Naive thymus-derived CD4-positive, alpha-beta T cell (primary cell): ENCODE measurements around the gene GAMT. TPM values are rescaled to one million over a fixed set of nuclear protein-coding genes. Genes with fewer than 3 reads are reported as not detected.

Source experiments
- ATAC-seq: fragments of 150-1000 bp; cut with Tn5 transposase; 2 replicates; pipeline ENCODE4 v1.10.0; 2021; ENCODE audit warnings: mild to moderate bottlenecking, moderate library complexity
- CTCF ChIA-PET: fragments of 350-600 bp; sonication (Branson Sonifier 250); formaldehyde crosslinking; loops from one replicate; lab custom pipeline; 2021; ENCODE audit warnings: antibody characterized with exemption; lab: Charles Lee
- POLR2A ChIA-PET: fragments of 350-600 bp; sonication (Branson Sonifier 250); formaldehyde crosslinking; loops from one replicate; lab custom pipeline; 2021; ENCODE audit warnings: antibody characterized with exemption, inconsistent platforms; lab: Charles Lee
- DNase-seq, 9 donors: peaks; one replicate each; pipeline versions ENCODE4 v3.0.0 to v3.0.0-alpha.2; 2020 to 2022; ENCODE audit warnings: mixed read lengths in 1 of 9
- H3K27ac ChIP-seq: one replicate; pipeline ENCODE4 v1.7.0; 2013; ENCODE audit warnings: mild to moderate bottlenecking, low read depth, low read length, moderate library complexity
- H3K27me3 ChIP-seq, 2 donors: one replicate each; pipeline ENCODE4 v1.7.0; 2013; ENCODE audit warnings: low read length in 2 of 2, mild to moderate bottlenecking in 2 of 2, moderate library complexity in 2 of 2; ENCODE audit not compliant: control insufficient read depth in 2 of 2, insufficient read depth in 2 of 2
- H3K36me3 ChIP-seq, 3 experiments: 1 replicate in 2 of 3; 2 replicates in 1 of 3; pipeline ENCODE4 v1.7.0; 2013; ENCODE audit warnings: low read length in 3 of 3, mild to moderate bottlenecking in 3 of 3, moderate library complexity in 1 of 3; ENCODE audit not compliant: insufficient read depth in 3 of 3, control insufficient read depth in 2 of 3
- H3K4me1 ChIP-seq, 2 donors: one replicate each; pipeline ENCODE4 v1.7.0; 2013; ENCODE audit warnings: low read length in 2 of 2, mild to moderate bottlenecking in 2 of 2, moderate library complexity in 1 of 2; ENCODE audit not compliant: control insufficient read depth in 2 of 2, insufficient read depth in 2 of 2
- H3K4me3 ChIP-seq: 2 replicates; pipeline ENCODE4 v1.7.0; 2013; ENCODE audit warnings: mild to moderate bottlenecking, low read length
- H3K9me3 ChIP-seq, 3 experiments: 1 replicate in 2 of 3; 2 replicates in 1 of 3; pipeline ENCODE4 v1.7.0; 2013; ENCODE audit warnings: low read length in 3 of 3; ENCODE audit not compliant: control insufficient read depth in 2 of 3
- H3K27ac Mint-ChIP-seq, 9 donors: one replicate each; pipeline ENCODE4 v1.8.0; 2020 to 2022; ENCODE audit warnings: mixed read lengths in 9 of 9, mild to moderate bottlenecking in 8 of 9, moderate library complexity in 5 of 9, inconsistent platforms in 2 of 9
- H3K27me3 Mint-ChIP-seq, 5 donors: one replicate each; pipeline ENCODE4 v1.8.0; 2021 to 2022; ENCODE audit warnings: mixed read lengths in 5 of 5, mild to moderate bottlenecking in 1 of 5
- H3K36me3 Mint-ChIP-seq, 5 donors: one replicate each; pipeline ENCODE4 v1.8.0; 2020 to 2022; ENCODE audit warnings: mixed read lengths in 5 of 5, mild to moderate bottlenecking in 3 of 5, inconsistent platforms in 1 of 5
- H3K4me1 Mint-ChIP-seq, 7 donors: one replicate each; pipeline ENCODE4 v1.8.0; 2020 to 2022; ENCODE audit warnings: mixed read lengths in 7 of 7, mild to moderate bottlenecking in 3 of 7, inconsistent platforms in 1 of 7
- H3K4me3 Mint-ChIP-seq, 10 donors: one replicate each; pipeline ENCODE4 v1.8.0; 2020 to 2022; ENCODE audit warnings: mild to moderate bottlenecking in 10 of 10, mixed read lengths in 10 of 10, moderate library complexity in 6 of 10, inconsistent platforms in 2 of 10
- H3K9me3 Mint-ChIP-seq, 11 donors: one replicate each; pipeline ENCODE4 v1.8.0; 2020 to 2022; ENCODE audit warnings: mixed read lengths in 11 of 11, mild to moderate bottlenecking in 4 of 11, inconsistent platforms in 1 of 11, moderate library complexity in 1 of 11
- intact Hi-C, 2 donors: fragments of 100-400 bp; cut with micrococcal nuclease; formaldehyde crosslinking; loops; one replicate each; pipeline ENCODE4 v1.15.1; 2023
- polyA plus RNA-seq, 2 donors: library from polyadenylated mRNA; unstranded; fragments of 300-500 nt; fragmentation: Illumina TruSeq; gene quantifications; one replicate each; pipeline ENCODE4 v1.2.3, GENCODE V29; 2021
- total RNA-seq, 6 experiments: library from RNA in 5 of 6; stranded (reverse) in 5 of 6; gene quantifications; 1 replicate in 5 of 6; 2 replicates in 1 of 6; pipeline ENCODE4 v1.2.3 and lab custom pipeline; 2021 to 2026

Gene GAMT
- total and polyA plus RNA-seq, 7 experiments from 2014 or later: 10.9 to 32.3 (median 22.8) TPM

DNA sequence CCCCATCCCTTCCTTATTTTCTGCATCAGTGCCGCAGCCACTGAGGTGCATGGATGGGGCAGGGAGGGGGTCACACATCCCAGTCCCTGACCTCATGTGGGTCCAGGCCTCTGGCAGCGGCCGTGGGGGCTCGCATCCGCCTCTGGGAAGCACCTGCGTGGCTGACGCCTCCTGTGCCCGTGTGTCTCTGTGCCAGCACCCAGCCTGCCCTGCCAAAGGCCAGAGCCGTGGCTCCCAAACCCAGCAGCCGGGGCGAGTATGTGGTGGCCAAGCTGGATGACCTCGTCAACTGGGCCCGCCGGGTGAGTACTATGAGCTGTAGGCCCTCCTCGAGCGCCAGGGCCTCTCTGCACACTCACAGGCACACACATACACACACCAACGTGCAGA, 12.7 kb downstream of the GAMT start:
- peaks cover 5 to 9% of the 10 kb centered on the region in 2 donors for H3K4me1 ChIP-seq
- POLR2A ChIA-PET: no interaction called here
- intact Hi-C loops: no loop called here
- ATAC-seq (no peak), DNase-seq (no peak)
- Mint-ChIP-seq H3K4me1 (peaks cover 5 to 33% (median 17%) of the 10 kb centered on the region in 7 donors), H3K4me3 (no peak overlapping the region), H3K36me3 (peaks cover 0 to 18% (median 9%) of the 10 kb centered on the region in 5 donors), H3K27ac (peak overlapping the region in 1 of 9 donors; percentile 21), H3K9me3 (peaks cover 0 to 2% (median 0%) of the 10 kb centered on the region in 11 donors), H3K27me3 (peaks cover 0 to under 1% (median 0%) of the 10 kb centered on the region in 5 donors)
- no peaks in the 10 kb centered on the region for H3K9me3 ChIP-seq
- CTCF ChIA-PET: no interaction called here
- H3K4me3 ChIP-seq: no peak overlapping the region
- H3K27ac ChIP-seq: no peak overlapping the region
- H3K27me3 ChIP-seq: no peaks in the 10 kb centered on the region
- H3K36me3 ChIP-seq: peaks cover 3 to 63% (median 5%) of the 10 kb centered on the region in 3 experiments

- no peaks in the 10 kb centered on the region for H3K27me3 ChIP-seq
- H3K4me1 Mint-ChIP-seq: peaks cover 10 to 37% (median 23%) of the 10 kb centered on the region in 7 donors
- no peak overlapping the region for H3K4me3 ChIP-seq
- H3K4me3 Mint-ChIP-seq: peak overlapping the region in 1 of 10 donors; percentile 37
- no peaks in the 10 kb centered on the region for H3K9me3 ChIP-seq
- H3K27ac Mint-ChIP-seq: no peak overlapping the region
- no peak for DNase-seq
- H3K27ac ChIP-seq: no peak overlapping the region
- POLR2A ChIA-PET: no interaction called here
- peaks cover 3 to 60% (median 5%) of the 10 kb centered on the region in 3 experiments for H3K36me3 ChIP-seq
- peaks cover 0 to 18% (median 9%) of the 10 kb centered on the region in 5 donors for H3K36me3 Mint-ChIP-seq
- no peak for ATAC-seq
- peaks cover 5 to 9% of the 10 kb centered on the region in 2 donors for H3K4me1 ChIP-seq
- H3K27me3 Mint-ChIP-seq: peaks cover 0 to 8% (median 3%) of the 10 kb centered on the region in 5 donors
- H3K9me3 Mint-ChIP-seq: peaks cover 0 to 9% (median 0%) of the 10 kb centered on the region in 11 donors
- intact Hi-C loops: no loop called here
- CTCF ChIA-PET: no interaction called here
Observed at GRCh38 chr19:1387684-1388636, 13.4 kb downstream of the GAMT start.

DNA sequence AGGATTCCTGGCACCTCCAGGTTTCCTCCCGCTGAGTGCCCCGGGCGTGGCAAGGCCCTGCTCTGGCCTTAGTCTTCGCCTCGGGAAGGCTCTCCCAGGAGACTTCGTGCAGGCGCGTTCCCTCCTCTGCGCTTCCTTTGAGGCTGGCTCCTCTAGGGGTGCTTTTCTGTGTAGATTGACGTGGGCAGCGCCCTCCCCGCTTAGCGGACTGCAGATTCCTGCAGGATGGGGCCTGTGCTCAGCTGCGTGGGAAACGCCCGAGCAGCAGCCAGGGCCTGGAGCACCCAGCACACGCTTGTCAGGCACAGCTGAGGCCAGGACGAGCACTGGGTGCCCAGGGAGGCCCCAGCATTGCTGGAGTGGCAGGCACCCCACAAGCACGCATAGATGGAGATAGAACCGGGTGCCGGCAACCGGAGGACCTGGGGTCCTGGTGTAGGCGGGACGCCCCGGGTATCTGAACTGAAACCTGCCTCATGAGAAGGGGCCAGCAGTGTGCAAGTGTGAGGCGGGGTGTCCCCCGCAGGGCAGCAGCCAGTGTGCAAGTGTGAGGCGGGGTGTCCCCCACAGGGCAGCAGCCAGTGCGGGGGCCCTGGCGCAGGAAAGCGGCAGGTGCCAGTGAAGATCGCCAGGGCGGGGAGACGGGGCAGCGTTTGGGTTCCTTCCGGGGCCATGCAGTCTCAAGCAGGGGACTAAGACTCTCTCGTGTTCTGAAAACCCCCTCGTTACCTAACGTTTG, 14.2 kb downstream of the GAMT start:
- Mint-ChIP-seq H3K4me3 (peak overlapping the region in 1 of 10 donors; percentile 37), H3K27ac (peak overlapping the region in 1 of 9 donors; percentile 71)
- ATAC-seq: no peak

GRCh38 chr19:1385816-1386215, 15.5 kb downstream of the GAMT start:
- Histone ChIP-seq H3K9me3 (no peaks in the 10 kb centered on the region), H3K27ac (no peak overlapping the region), H3K36me3 (peaks cover 3 to 43% (median 5%) of the 10 kb centered on the region in 3 experiments), H3K27me3 (no peaks in the 10 kb centered on the region), H3K4me1 (peaks cover 5 to 9% of the 10 kb centered on the region in 2 donors), H3K4me3 (no peak overlapping the region)
- H3K36me3 Mint-ChIP-seq: peaks cover 0 to 9% (median 7%) of the 10 kb centered on the region in 5 donors
- ChIA-PET CTCF (no interaction called here), POLR2A (interaction anchor here (0.6 to 1.0 kb wide), 2 partner anchors 54 to 122 kb away, joined by 3 read pairs; no protein-coding TSS in a partner anchor)
- H3K4me3 Mint-ChIP-seq: peak overlapping the region in 4 of 10 donors; percentile 10 to 48 (median 20)
- peaks cover 12 to 37% (median 26%) of the 10 kb centered on the region in 7 donors for H3K4me1 Mint-ChIP-seq
- peaks cover 0 to 10% (median 3%) of the 10 kb centered on the region in 5 donors for H3K27me3 Mint-ChIP-seq
- H3K27ac Mint-ChIP-seq: no peak overlapping the region
- intact Hi-C loops: no loop called here
- no peak for DNase-seq
- peaks cover 0 to 12% (median 0%) of the 10 kb centered on the region in 11 donors for H3K9me3 Mint-ChIP-seq
- no peak for ATAC-seq

More for the DNA sequence above, 14.2 kb downstream of the GAMT start:
- Histone ChIP-seq H3K36me3 (peaks cover 3 to 51% (median 5%) of the 10 kb centered on the region in 3 experiments), H3K27ac (no peak overlapping the region), H3K9me3 (no peaks in the 10 kb centered on the region), H3K27me3 (no peaks in the 10 kb centered on the region), H3K4me3 (no peak overlapping the region), H3K4me1 (peaks cover 5 to 9% of the 10 kb centered on the region in 2 donors)
- DNase-seq: no peak
- Mint-ChIP-seq H3K36me3 (peaks cover 0 to 13% (median 9%) of the 10 kb centered on the region in 5 donors), H3K27me3 (peaks cover 0 to 10% (median 3%) of the 10 kb centered on the region in 5 donors), H3K9me3 (peaks cover 0 to 12% (median 0%) of the 10 kb centered on the region in 11 donors), H3K4me1 (peaks cover 12 to 37% (median 26%) of the 10 kb centered on the region in 7 donors)
- ChIA-PET POLR2A (no interaction called here), CTCF (no interaction called here)
- intact Hi-C loops: no loop called here

GRCh38 chr19:1384478-1385110, 16.7 kb downstream of the GAMT start:
- ATAC-seq: no peak
- Histone ChIP-seq H3K36me3 (peaks cover 3 to 32% (median 5%) of the 10 kb centered on the region in 3 experiments), H3K4me3 (peak overlapping the region; percentile 92), H3K9me3 (no peaks in the 10 kb centered on the region), H3K27me3 (no peaks in the 10 kb centered on the region), H3K4me1 (peaks cover 5 to 9% of the 10 kb centered on the region in 2 donors), H3K27ac (peak overlapping the region; percentile 76)
- Mint-ChIP-seq H3K36me3 (peaks cover 0 to 9% (median 7%) of the 10 kb centered on the region in 5 donors), H3K4me3 (peak overlapping the region; percentile 81 to 99 (median 90)), H3K9me3 (peaks cover 0 to 12% (median 0%) of the 10 kb centered on the region in 11 donors), H3K27me3 (peaks cover 0 to 10% (median 3%) of the 10 kb centered on the region in 5 donors), H3K4me1 (peaks cover 12 to 37% (median 26%) of the 10 kb centered on the region in 7 donors), H3K27ac (peak overlapping the region; percentile 38 to 88 (median 73))
- CTCF ChIA-PET: no interaction called here
- intact Hi-C loops: no loop called here
- POLR2A ChIA-PET: interaction anchor here (0.7 to 1.0 kb wide), 3 partner anchors 55 to 115 kb away, joined by 3 read pairs; partner anchors contain the start of gene CIRBP
- no peak for DNase-seq
